Measurements from ENCODE around the gene INSR. TPM values are rescaled to one million over a fixed set of nuclear protein-coding genes. Genes with fewer than 3 reads are reported as not detected.

The INSR gene
- total RNA-seq, 1 experiment from 2014 or later: 35.9 TPM

DNA sequence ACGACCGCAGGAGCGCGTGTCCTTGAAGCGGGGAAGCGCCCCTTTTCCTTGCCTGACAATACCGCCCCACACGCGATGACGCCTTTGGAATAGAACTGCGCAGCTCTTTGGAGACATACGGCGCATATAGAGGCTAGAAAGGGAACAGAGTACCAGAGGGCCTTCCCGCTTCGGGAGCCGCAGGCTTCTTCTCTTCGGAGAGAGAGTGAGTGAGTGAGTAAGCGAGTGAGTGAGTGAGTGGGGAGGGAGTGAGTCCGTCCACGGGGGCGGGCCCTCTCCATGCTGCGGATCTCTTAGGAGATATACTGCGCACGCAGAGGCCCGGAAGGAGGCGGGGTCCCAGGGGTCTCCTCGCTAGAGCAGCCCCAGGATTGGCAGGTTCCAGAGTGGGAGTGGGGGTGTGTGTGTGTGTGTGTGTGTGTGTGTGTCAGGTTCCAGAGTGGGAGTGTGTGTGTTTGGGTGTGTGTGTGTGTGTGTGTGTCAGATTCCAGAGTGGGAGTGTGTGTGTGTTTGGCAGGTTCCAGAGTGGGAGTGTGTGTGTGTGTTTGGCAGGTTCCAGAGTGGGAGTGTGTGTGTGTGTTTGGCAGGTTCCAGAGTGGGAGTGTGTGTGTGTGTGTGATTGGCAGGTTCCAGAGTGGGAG is 97.0 kb downstream of the INSR start:
- Mint-ChIP-seq H3K36me3 (no peaks in the 10 kb centered on the region), H3K27ac (peak overlapping the region; percentile 95), H3K4me3 (peak overlapping the region; percentile 72), H3K27me3 (ENCODE audit: low read depth) (no peaks in the 10 kb centered on the region), H3K9me3 (no peaks in the 10 kb centered on the region), H3K4me1 (peaks cover 16% of the 10 kb centered on the region)
- ChIA-PET POLR2A (interaction anchor here (2.2 kb wide), 1 partner anchor 96 kb away, joined by 7 read pairs; the partner anchor contains the start of gene INSR), CTCF (interaction anchor here (0.6 to 1.0 kb wide), 4 partner anchors 9 to 98 kb away, joined by 3 to 7 read pairs (median 4); partner anchors contain the start of gene INSR)
- ATAC-seq: peak; percentile 77
- DNase-seq (ENCODE audit: low spot score): peak; percentile 87
- TF ChIP-seq, protein P1, sequence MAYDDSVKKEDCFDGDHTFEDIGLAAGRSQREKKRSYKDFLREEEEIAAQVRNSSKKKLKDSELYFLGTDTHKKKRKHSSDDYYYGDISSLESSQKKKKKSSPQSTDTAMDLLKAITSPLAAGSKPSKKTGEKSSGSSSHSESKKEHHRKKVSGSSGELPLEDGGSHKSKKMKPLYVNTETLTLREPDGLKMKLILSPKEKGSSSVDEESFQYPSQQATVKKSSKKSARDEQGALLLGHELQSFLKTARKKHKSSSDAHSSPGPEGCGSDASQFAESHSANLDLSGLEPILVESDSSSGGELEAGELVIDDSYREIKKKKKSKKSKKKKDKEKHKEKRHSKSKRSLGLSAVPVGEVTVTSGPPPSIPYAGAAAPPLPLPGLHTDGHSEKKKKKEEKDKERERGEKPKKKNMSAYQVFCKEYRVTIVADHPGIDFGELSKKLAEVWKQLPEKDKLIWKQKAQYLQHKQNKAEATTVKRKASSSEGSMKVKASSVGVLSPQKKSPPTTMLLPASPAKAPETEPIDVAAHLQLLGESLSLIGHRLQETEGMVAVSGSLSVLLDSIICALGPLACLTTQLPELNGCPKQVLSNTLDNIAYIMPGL (CRISPR knock-in tag; IDR thresholded peaks at IDR 0.05): no peak
- TF ChIP-seq FOXP1 (CRISPR knock-in tag; IDR thresholded peaks at IDR 0.05; ENCODE audit: borderline replicate concordance) (no peak), SP1 (CRISPR knock-in tag; conservative IDR thresholded peaks at IDR 0.05) (peak; percentile 82), SOX15 (CRISPR knock-in tag; IDR thresholded peaks at IDR 0.05) (no peak), ZNF121 (CRISPR knock-in tag; IDR thresholded peaks at IDR 0.05) (no peak), GTF2I (CRISPR knock-in tag; conservative IDR thresholded peaks at IDR 0.05) (no peak), MXD4 (CRISPR knock-in tag; IDR thresholded peaks at IDR 0.05; ENCODE audit: borderline replicate concordance) (no peak), NR1H2 (CRISPR knock-in tag; IDR thresholded peaks at IDR 0.05) (no peak), FOXJ3 (CRISPR knock-in tag; IDR thresholded peaks at IDR 0.05; ENCODE audit: borderline replicate concordance) (no peak), ETV6 (CRISPR knock-in tag; IDR thresholded peaks at IDR 0.05) (no peak), NFE2L1 (CRISPR knock-in tag; IDR thresholded peaks at IDR 0.05) (peak; percentile 67; the same call in 1 of the 2 replicates)
- TF ChIP-seq, protein P2, sequence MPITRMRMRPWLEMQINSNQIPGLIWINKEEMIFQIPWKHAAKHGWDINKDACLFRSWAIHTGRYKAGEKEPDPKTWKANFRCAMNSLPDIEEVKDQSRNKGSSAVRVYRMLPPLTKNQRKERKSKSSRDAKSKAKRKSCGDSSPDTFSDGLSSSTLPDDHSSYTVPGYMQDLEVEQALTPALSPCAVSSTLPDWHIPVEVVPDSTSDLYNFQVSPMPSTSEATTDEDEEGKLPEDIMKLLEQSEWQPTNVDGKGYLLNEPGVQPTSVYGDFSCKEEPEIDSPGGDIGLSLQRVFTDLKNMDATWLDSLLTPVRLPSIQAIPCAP (CRISPR knock-in tag; IDR thresholded peaks at IDR 0.05): no peak
- TF ChIP-seq, protein P3, sequence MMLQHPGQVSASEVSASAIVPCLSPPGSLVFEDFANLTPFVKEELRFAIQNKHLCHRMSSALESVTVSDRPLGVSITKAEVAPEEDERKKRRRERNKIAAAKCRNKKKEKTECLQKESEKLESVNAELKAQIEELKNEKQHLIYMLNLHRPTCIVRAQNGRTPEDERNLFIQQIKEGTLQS (CRISPR knock-in tag; conservative IDR thresholded peaks at IDR 0.05): no peak
- TF ChIP-seq, protein P4, sequence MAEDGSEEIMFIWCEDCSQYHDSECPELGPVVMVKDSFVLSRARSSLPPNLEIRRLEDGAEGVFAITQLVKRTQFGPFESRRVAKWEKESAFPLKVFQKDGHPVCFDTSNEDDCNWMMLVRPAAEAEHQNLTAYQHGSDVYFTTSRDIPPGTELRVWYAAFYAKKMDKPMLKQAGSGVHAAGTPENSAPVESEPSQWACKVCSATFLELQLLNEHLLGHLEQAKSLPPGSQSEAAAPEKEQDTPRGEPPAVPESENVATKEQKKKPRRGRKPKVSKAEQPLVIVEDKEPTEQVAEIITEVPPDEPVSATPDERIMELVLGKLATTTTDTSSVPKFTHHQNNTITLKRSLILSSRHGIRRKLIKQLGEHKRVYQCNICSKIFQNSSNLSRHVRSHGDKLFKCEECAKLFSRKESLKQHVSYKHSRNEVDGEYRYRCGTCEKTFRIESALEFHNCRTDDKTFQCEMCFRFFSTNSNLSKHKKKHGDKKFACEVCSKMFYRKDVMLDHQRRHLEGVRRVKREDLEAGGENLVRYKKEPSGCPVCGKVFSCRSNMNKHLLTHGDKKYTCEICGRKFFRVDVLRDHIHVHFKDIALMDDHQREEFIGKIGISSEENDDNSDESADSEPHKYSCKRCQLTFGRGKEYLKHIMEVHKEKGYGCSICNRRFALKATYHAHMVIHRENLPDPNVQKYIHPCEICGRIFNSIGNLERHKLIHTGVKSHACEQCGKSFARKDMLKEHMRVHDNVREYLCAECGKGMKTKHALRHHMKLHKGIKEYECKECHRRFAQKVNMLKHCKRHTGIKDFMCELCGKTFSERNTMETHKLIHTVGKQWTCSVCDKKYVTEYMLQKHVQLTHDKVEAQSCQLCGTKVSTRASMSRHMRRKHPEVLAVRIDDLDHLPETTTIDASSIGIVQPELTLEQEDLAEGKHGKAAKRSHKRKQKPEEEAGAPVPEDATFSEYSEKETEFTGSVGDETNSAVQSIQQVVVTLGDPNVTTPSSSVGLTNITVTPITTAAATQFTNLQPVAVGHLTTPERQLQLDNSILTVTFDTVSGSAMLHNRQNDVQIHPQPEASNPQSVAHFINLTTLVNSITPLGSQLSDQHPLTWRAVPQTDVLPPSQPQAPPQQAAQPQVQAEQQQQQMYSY (CRISPR knock-in tag; IDR thresholded peaks at IDR 0.05): peak; percentile 71
- TF ChIP-seq, protein P5, sequence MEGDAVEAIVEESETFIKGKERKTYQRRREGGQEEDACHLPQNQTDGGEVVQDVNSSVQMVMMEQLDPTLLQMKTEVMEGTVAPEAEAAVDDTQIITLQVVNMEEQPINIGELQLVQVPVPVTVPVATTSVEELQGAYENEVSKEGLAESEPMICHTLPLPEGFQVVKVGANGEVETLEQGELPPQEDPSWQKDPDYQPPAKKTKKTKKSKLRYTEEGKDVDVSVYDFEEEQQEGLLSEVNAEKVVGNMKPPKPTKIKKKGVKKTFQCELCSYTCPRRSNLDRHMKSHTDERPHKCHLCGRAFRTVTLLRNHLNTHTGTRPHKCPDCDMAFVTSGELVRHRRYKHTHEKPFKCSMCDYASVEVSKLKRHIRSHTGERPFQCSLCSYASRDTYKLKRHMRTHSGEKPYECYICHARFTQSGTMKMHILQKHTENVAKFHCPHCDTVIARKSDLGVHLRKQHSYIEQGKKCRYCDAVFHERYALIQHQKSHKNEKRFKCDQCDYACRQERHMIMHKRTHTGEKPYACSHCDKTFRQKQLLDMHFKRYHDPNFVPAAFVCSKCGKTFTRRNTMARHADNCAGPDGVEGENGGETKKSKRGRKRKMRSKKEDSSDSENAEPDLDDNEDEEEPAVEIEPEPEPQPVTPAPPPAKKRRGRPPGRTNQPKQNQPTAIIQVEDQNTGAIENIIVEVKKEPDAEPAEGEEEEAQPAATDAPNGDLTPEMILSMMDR (IDR thresholded peaks at IDR 0.05): no peak
- TF ChIP-seq, protein P6, sequence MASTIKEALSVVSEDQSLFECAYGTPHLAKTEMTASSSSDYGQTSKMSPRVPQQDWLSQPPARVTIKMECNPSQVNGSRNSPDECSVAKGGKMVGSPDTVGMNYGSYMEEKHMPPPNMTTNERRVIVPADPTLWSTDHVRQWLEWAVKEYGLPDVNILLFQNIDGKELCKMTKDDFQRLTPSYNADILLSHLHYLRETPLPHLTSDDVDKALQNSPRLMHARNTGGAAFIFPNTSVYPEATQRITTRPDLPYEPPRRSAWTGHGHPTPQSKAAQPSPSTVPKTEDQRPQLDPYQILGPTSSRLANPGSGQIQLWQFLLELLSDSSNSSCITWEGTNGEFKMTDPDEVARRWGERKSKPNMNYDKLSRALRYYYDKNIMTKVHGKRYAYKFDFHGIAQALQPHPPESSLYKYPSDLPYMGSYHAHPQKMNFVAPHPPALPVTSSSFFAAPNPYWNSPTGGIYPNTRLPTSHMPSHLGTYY (CRISPR knock-in tag; IDR thresholded peaks at IDR 0.05): no peak
- TF ChIP-seq, protein P7, sequence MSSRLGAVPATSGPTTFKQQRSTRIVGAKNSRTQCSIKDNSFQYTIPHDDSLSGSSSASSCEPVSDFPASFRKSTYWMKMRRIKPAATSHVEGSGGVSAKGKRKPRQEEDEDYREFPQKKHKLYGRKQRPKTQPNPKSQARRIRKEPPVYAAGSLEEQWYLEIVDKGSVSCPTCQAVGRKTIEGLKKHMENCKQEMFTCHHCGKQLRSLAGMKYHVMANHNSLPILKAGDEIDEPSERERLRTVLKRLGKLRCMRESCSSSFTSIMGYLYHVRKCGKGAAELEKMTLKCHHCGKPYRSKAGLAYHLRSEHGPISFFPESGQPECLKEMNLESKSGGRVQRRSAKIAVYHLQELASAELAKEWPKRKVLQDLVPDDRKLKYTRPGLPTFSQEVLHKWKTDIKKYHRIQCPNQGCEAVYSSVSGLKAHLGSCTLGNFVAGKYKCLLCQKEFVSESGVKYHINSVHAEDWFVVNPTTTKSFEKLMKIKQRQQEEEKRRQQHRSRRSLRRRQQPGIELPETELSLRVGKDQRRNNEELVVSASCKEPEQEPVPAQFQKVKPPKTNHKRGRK (CRISPR knock-in tag; IDR thresholded peaks at IDR 0.05; ENCODE audit: borderline replicate concordance): no peak
- TF ChIP-seq, protein P8, sequence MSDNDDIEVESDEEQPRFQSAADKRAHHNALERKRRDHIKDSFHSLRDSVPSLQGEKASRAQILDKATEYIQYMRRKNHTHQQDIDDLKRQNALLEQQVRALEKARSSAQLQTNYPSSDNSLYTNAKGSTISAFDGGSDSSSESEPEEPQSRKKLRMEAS (CRISPR knock-in tag; IDR thresholded peaks at IDR 0.05): peak; percentile 81

All from WTC11 (cell line).